NCI-H2171 (cell line): ENCODE data around the gene MYEOV.

Experiments
- DNase-seq: peaks from one replicate; lab custom pipeline; 2025; lab: John Stamatoyannopoulos, UW

The MYEOV gene

GRCh38 chr11:69301455-69302401 is 7.8 kb downstream of the MYEOV start:
- no peak for DNase-seq

GRCh38 chr11:69302447-69303020 is 8.6 kb downstream of the MYEOV start:
- no peak for DNase-seq

- no peak for DNase-seq
These were observed 9.5 kb downstream of the MYEOV start for GRCh38 chr11:69303427-69303826.

GRCh38 chr11:69304258-69304657 is 10.3 kb downstream of the MYEOV start:
- DNase-seq, result no peak

- no peak for DNase-seq
These were observed 10.7 kb downstream of the MYEOV start for GRCh38 chr11:69304686-69305085.

GRCh38 chr11:69305885-69306540 is 12.1 kb downstream of the MYEOV start:
- DNase-seq, result no peak

GRCh38 chr11:69306821-69307220 is 12.9 kb downstream of the MYEOV start:
- DNase-seq, result no peak

- DNase-seq, result no peak
These were observed 13.5 kb downstream of the MYEOV start for GRCh38 chr11:69307421-69307820.

- no peak for DNase-seq
These were observed 14.0 kb downstream of the MYEOV start for GRCh38 chr11:69307871-69308431.

- DNase-seq, result no peak
These were observed 14.5 kb downstream of the MYEOV start for GRCh38 chr11:69308491-69308911.

GRCh38 chr11:69308936-69309615 is 15.1 kb downstream of the MYEOV start:
- DNase-seq, result no peak

- no peak for DNase-seq
These were observed 15.8 kb downstream of the MYEOV start for GRCh38 chr11:69309631-69310280.

GRCh38 chr11:69310351-69310750 is 16.4 kb downstream of the MYEOV start:
- DNase-seq, result no peak

GRCh38 chr11:69310934-69311766 is 17.2 kb downstream of the MYEOV start:
- DNase-seq, result no peak

- no peak for DNase-seq
These were observed 17.9 kb downstream of the MYEOV start for GRCh38 chr11:69311767-69312385.

GRCh38 chr11:69312453-69313404 is 18.8 kb downstream of the MYEOV start:
- no peak for DNase-seq

- no peak for DNase-seq
These were observed 20.0 kb downstream of the MYEOV start for GRCh38 chr11:69313992-69314391.

GRCh38 chr11:69314555-69314954 is 20.6 kb downstream of the MYEOV start:
- DNase-seq, result no peak

- DNase-seq, result no peak
These were observed 23.0 kb downstream of the MYEOV start for GRCh38 chr11:69316956-69317355.
